ENCODE measurements around the gene CFAP20DC.
"Not testable (repeated sequence)": the region's sequence is repeated elsewhere in the genome, so short reads cannot be mapped to it uniquely, and the experiment has no call there.

CFAP20DC gene

DNA sequence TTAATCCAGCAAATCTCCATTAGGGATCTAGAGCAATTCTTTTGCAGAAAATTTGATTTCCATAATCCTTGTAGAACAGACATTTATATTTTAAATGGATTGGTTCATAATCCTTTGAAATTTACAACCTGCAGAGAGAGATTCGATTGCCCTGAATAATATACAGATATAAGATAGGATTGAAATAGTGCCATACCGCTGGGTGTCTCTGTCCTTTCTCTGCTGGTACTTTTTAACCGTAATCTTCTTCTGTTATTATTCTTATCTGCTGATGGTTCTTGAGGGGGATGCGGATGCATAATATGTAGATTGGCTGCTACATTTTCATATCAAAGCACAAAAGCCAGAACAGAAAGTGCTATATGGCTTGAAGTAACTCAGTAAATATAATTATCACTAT, 182.2 kb downstream of the CFAP20DC start:
- no peak for DNase-seq (ENCODE audit: low spot score)

DNA sequence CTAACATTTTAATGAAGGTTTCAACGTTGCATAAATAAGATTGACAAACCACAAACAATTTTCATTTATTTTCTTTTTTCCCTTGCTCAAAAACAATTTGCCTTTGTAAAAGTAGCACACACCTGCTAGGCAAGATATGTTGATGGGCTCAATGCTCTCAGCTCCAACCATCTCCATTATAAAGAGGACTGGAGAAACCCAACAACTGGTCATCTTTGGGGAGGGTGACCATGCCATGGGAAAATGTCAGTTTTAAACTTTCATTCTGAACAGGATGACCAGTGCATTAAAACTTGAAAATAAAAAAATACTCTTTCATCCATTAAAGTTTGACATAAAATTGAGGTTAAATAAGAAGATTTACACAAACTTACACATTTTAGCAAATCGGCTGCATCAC, 183.7 kb downstream of the CFAP20DC start:
- DNase-seq (ENCODE audit: low spot score) = no peak

DNA sequence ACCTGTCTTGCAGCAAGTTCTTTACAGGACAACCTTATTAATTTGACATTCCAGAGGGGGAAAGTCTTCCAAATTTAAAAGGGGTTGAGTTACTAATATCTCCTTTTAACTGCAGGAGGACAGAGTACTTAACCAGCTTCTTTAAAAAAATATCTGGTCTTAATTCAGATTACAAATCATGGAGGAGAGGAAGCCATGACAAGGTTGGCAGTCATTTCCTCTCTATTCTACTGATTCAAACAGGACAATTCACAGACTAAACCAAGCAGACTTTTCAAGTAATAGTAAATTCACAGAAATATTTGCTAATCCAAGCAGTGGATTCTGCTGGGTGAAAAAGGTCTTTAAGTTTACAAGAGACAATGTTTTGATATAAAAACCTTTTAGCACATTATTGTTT, 185.3 kb downstream of the CFAP20DC start:
- DNase-seq (ENCODE audit: low spot score) = no peak

DNA sequence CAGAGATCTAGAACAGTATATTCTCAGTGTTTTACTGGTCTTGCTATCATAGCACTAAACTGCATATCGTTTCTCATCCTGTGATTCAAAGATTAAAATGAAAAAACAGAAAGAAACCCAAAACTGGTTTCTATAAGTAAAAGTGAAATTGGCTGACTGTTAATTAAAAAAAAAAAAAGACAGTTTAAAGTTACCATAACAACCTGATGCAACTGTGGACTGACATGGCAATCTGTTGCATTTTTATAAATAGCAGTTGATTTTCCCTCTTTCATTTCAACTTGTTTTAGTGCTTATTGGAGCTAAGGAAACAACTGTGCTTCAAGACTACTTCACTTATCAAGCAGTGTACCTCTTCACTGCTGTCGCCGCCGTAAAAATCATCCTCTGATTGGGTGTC, 186.6 kb downstream of the CFAP20DC start:
- DNase-seq (ENCODE audit: low spot score) = no peak

DNA sequence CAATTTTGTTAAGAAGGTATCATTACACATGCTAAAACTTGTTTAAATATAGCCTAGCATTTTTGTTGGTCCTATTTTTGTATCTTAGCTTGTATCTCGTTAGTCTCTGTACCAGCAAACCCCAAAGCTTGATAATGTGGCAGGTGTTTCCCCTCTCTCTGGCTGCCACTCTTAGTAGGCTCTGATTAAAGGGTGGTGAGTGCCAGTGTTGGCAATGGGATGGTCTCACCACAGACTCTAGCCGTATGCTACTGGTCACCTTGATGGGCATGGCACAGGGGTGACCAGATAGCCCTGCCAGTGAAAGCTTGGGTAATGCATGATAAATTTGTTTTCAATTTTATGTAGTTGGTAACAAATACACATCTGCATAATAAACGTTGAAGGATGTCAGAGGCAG, 188.3 kb downstream of the CFAP20DC start:
- DNase-seq (ENCODE audit: low spot score) = no peak

DNA sequence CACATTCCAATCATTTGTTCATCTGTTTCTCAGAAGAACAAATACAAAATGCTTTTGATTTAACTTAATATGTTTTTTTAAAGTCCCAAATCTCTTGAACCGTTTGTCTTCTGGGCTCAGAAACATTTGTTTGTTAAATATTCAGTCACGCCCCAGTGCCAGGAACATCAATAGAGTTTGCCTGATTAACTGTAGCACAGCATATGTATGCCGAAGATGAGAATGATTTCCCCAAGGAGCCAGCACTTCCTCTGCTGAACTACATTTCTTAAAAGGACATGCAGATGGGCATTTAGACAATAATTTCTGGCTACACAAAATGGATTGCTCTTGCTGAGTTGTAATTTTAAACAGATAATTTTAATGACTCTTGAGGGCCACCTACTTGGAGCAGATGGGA, 191.7 kb downstream of the CFAP20DC start:
- DNase-seq (ENCODE audit: low spot score) = no peak

DNA sequence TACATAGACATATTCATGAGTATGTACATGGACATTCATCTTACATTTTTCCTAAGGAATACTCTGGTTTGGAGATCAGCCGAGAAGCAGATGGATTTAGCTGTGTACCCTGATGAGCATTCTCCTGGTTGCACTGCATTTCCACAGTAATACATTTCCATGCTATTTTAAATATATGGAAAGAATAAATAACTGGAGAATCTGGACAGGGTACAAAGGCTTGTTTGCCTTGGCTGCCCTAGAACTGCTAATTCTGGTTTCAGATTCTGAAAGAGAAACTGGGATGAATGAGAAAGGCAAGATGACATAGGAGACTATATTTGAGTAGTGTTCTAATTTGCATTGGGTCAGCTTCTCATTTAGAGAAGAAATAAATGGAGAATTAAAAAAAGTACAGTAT, 192.4 kb downstream of the CFAP20DC start:
- no peak for DNase-seq (ENCODE audit: low spot score)

DNA sequence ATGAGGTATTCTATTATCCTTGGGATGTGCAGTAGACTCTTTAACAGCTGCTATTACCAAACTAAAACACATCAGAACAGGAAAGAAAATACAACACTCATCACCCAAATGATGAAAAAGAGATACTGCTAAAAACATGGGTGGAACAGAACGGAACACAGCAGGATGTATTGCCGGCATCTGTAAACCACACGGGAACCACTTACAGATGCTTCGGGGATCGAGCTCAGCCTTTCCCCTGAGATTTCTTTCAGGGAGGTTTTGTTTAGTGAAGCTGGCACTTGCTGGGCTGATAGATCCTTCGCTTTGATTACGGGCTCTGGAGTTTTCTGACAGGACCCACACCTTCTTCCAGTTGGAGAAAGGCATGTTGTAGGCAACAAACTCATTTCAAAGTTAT, 201.0 kb downstream of the CFAP20DC start:
- DNase-seq (ENCODE audit: low spot score) = no peak

DNA sequence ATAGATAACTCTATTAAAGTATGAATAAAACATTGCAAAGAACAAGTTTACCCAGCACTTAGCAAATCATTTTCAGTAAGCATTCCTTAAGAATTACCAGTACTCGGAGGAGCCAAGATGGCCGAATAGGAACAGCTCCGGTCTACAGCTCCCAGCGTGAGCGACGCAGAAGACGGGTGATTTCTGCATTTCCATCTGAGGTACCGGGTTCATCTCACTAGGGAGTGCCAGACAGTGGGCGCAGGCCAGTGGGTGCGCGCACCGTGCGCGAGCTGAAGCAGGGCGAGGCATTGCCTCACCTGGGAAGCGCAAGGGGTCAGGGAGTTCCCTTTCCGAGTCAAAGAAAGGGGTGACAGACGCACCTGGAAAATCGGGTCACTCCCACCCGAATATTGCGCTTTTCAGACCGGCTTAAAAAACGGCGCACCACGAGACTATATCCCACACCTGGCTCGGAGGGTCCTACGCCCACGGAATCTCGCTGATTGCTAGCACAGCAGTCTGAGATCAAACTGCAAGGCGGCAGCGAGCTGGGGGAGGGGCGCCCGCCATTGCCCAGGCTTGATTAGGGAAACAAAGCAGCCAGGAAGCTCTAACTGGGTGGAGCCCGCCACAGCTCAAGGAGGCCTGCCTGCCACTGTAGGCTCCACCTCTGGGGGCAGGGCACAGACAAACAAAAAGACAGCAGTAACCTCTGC, 207.6 kb downstream of the CFAP20DC start:
- DNase-seq (ENCODE audit: low spot score) = not testable (repeated sequence)

DNA sequence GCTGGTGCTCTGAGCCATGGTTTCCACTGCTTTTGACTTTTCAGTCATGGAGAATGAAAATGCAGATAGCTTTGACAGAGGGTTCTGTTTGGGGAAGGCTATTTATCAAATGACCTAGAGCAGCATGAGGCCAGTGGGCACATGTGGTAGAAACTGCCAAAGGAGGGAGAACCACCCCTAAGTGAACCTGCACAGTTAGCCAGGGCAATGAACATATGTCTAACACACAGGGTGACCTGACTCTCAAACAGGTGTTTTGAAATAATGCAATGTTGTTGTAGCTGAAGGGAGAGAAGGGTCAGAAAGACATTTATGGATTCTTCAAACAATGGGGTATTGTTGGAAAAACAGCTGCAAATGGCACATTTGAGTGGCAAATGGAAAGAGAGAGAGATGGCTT, 208.9 kb downstream of the CFAP20DC start:
- DNase-seq (ENCODE audit: low spot score) = no peak

DNA sequence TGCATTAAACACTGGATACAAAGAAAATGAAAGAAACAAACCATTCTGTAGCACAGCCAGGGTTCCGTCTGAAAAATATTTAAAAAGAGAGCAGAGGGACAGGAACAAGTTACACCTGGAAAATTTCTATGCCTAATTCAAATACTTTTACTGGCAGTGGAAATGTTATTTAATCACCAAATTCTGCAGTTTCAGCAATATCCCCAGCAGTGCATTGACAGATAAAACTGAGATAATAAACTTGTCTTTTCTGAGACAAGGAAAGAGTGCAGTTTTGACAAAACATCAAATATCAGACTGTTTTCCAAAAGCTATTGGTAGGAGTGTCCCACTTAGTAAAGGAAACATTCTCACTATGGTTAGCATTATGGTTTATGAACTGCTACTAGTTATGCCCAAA, 209.9 kb downstream of the CFAP20DC start:
- no peak for DNase-seq (ENCODE audit: low spot score)

DNA sequence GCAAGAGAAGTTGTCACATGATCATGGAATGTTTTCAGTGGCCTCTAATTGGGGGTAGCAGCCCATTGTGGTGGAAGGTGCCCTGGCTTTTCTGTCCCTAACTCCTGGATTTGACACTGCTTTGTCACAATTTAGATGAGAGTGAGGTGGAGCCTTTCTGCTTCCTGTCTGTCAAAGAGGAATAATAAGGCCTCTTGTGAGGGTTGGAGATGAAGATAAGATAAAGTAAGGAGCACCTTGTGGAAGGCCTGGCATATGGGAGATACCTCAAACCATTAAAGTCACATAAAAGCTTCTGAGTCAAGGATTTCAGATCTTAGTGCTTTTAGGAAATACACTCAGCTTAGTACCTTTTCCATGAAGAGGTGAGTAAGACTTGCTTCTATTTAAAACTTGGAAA, 210.6 kb downstream of the CFAP20DC start:
- no peak for DNase-seq (ENCODE audit: low spot score)

DNA sequence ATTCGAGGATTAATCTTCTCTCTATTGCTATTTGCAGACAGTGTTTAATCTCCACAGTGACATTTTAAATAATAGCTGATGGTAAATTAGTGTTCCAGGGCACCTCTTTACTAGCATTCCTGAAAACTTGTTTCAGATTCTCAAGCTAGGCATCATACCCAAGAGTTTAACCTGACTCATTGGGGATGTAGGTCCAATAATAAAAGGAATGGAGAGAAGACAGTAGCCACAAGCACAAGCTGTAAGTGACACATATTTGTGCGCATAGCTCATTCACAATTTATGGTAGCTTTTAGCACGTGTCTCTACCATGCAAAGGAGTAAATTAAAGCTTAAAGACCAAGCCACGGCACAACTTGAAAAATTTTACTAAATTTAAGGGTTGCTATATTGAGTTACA, 212.0 kb downstream of the CFAP20DC start:
- DNase-seq (ENCODE audit: low spot score) = no peak

DNA sequence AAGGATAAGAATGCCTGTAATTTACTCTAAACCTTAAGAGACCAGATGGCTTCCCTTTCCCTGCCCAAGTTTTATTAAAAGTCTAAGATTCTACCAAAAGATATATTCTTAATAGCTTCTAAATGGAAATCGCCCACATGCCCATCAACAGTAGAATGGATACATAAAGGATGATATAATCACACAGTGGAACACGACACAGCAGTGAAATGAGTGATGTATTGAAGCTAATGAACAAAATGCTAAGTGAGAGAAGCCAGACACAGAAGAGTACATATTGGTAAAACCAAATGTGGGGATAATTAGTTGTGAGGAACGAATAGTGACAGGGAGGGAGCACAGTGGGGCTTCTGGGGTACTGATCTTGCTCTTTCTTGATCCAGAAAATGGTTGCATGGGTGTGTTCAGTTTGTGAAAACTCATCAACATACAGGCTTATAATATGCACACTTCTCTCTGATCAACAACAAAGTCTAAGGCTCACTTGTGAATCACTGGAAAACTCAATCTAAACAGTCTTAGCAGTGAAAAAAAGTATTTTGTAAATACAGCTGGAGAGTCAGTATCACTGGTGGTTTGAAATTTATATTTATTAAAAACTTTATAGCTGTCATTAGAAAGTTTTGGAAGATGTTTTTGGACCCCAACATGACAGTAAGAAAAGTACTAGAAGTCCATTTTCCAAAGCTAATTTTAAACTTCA, 212.5 kb downstream of the CFAP20DC start:
- DNase-seq (ENCODE audit: low spot score) = no peak

DNA sequence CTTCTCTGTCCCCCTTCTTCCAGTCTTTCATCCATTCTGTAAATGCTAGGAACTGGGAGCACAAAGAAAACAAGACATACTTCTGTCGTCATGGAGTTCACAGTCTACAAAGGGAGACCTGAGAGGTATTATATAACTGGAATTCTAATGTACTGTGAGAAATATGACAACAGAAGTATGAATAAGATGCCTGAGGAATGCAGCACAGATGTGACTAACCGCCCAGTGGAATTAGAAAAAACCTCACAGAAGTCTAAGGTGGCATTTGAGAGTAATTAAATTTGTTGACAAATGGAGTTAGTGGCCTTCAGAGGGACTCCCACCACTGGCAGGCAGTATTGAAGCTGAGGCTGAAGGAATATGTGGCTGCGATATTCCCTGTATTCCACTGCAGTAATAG, 214.7 kb downstream of the CFAP20DC start:
- no peak for DNase-seq (ENCODE audit: low spot score)

DNA sequence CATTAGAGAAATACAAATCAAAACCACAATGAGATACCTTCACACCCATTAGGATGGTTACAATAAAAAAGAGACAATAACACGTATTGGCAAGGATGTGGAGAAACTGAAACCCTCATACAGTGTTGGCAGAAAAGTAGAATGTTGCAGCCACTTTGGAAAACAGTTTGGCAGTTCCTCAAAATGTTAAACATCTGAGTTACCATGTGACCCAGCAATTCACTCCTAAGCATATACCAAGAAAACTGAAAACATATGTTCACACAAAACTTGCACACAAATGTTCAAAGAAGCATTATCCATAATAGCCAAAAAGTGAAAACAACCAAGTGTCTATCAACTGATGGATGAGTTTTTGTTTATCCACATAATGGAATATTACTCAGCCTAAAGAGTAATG, 216.3 kb downstream of the CFAP20DC start:
- no peak for DNase-seq (ENCODE audit: low spot score)

DNA sequence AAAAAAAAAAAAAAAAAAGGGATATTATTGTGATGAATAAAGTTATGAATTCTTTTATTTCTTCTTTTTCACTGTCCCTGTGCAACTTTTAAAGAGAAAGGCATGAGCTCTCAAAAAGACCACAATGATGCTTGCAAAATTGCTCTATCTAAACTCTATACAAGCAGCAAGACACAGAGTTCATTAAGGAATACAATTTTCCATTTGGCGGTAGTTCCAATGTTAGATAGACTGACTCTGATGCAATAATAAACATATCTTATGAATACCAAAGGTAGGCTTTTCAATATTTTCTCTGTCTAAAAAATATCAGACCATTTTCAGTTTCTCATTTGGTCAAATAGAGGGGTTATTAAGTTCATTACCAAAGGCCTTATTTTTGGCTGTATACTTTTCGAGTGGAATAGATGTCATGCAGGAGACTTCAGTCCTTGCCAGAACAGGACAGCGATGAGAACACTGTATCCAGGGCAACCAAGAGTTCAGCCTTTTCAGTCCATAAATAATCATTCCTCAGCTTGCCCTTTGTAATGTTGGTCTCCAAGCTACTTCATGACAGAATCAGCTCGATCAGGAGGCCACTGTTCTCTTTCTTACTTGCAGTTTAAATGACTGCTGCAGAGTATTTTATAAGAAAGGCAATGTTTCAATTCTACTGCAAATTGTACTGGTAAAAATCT, 220.4 kb downstream of the CFAP20DC start:
- DNase-seq (ENCODE audit: low spot score) = no peak

DNA sequence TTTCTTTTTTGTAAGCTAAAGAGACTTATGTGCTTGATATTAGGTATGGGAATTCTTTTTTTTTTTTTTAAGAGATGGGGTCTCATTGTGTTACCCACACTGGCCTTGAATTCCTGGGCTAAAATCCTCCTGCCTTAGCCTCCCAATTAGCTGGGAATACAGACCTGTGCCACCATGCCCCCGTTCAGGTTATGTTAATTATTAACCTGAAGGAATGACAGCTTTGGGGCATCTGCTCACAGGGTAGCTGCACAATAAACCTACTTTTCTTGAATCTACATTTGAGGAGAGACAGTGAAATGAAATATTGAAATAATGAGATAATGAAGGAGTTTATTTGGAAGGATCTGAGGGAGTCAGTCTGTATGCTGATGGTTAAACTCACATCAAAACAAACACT, 225.0 kb downstream of the CFAP20DC start:
- no peak for DNase-seq (ENCODE audit: low spot score)

DNA sequence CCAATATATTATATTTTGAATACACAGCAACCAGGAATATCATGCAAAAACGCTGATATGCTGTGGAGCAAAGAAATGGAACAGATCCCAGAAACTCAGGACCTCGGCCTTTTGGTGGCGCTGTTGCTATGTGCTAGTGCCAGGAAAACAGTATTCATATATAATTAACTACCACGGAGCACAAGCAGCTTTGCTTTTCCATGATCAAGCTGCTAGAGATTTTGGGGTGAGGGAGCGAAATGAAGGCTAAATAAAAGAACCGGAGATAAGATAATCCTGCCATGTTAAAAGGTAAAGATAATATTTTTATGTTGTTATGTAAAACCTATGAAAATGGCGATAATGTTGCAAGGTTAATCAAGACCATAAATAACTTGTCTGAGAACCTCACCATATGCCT, 225.5 kb downstream of the CFAP20DC start:
- peak; percentile 7 for DNase-seq (ENCODE audit: low spot score)

DNA sequence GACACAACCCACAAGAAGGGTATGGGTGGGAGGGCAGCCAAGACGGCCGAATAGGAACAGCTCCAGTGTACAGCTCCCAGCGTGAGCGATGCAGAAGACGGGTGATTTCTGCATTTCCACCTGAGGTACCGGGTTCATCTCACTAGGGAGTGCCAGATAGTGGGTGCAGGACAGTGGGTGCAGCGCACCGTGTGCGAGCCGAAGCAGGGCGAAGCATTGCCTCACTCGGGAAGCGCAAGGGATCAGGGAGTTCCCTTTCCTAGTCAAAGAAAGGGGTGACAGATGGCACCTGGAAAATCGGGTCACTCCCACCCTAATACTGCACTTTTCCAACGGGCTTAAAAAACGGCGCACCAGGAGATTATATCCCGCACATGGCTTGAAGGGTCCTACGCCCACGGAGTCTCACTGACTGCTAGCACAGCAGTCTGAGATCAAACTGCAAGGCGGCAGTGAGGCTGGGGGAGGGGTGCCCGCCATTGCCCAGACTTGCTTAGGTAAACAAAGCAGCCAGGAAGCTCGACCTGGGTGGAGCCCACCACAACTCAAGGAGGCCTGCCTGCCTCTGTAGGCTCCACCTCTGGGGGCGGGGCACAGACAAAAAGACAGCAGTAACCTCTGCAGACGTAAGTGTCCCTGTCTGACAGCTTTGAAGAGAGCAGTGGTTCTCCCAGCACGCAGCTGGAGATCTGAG, 243.1 kb downstream of the CFAP20DC start:
- not testable (repeated sequence) for DNase-seq (ENCODE audit: low spot score)

DNA sequence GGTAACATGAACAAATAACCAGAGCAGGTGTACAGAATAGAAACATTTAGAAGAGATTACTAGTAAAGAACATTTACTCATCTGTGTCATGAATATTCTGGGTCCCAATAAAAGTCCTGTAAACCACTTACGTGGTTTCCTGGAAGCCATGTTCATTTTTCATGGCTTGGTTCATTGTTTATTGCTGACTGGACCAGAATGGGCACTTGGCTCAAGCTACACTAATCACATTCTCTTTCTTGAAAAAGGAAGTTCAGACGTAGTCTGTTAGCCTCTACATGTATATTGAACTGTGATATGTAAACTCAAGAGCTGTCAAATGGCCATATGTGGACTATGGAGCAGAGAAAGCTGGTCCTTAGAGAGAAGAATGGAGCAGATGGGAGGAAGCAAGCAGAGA, 244.9 kb downstream of the CFAP20DC start:
- DNase-seq (ENCODE audit: low spot score) = no peak

DNA sequence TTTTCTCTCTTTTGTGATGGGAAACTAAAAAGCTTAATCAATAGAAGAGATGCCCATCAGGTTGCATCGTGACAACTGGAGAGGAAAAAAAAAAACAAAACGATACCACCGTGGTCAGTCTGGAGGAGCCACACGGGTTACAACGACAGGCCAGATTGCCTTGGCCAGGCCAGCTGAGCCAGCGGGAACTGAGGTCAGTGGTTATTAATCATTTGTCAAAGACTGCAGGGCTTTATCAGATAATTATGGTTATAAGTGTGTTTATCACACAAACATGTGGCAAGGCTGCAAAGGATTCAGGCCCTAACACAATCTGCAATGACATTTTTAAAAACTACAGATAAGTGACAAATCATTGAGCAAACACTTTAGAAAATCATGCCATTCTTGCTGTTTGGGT, 248.3 kb downstream of the CFAP20DC start:
- no peak for DNase-seq (ENCODE audit: low spot score)

DNA sequence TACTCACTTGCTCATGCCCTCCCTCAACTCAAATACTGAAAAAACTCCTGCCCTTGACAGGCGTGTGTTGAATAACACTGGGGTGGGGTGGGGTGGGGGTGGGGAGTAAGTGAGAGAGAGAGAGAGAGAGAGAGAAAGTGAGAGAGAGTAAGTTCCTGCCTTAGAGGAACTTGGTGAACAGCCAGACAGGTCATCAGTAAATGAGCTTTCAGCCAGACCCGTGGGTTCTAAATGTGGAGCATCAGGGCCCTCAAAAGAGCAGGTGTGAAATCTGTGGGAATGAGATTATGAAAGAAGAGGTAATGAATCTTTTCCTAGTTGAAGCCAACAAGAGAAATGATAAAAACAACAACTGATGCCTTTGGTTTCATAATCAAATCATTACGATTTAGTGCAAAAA, 248.9 kb downstream of the CFAP20DC start:
- DNase-seq (ENCODE audit: low spot score) = no peak
